Activated CD8-positive, alpha-beta memory T cell treated with anti-CD3 and anti-CD28 coated beads, Interleukin-2, amount 50 U/mL, for 1 hour (primary cell): ENCODE measurements around the gene TEX19.
"Not testable (repeated sequence)": the region's sequence is repeated elsewhere in the genome, so short reads cannot be mapped to it uniquely, and the experiment has no call there.

Experiments used
- DNase-seq: peaks from one replicate; pipeline ENCODE4 v3.0.0-alpha.2; 2020; ENCODE audit errors: extremely low read depth

TEX19 gene

DNA sequence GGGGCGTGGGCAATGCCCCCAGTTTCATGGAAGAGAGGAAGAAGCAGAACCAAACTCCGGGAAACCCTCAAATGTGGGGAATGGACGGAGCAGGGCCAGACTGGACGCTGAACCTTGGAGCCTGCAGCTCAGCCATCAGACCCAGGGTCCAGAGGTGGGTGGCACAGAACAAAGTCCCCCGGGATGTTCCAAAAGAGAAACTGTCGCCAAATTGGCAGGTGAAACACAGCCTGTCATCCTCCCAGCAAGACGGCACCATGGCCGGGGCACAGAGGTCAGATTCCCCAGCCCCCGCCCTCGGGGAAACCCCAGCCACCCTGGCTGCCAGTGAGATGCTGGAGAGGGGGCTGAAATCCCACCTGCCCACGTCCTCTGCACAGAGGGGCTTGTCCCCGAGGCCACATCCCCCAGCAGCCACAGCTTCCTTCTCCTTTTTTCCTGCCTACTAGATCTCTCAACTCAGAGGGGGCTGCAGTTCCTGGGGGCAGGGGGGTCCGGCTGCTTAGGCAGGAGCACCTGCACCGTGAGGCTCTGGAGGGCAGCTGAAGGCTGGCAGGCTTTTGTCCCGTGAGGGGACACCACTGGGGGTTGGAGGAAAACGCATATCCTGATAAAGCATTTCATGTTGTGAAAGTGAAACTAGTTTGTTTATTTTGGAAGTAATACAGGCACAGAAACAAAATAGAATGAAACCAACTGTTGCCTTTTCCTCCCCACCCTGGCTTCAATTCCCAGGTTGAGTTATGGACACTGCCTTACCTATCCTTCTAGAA is 24.2 kb upstream of the TEX19 start:
- DNase-seq = no peak

DNA sequence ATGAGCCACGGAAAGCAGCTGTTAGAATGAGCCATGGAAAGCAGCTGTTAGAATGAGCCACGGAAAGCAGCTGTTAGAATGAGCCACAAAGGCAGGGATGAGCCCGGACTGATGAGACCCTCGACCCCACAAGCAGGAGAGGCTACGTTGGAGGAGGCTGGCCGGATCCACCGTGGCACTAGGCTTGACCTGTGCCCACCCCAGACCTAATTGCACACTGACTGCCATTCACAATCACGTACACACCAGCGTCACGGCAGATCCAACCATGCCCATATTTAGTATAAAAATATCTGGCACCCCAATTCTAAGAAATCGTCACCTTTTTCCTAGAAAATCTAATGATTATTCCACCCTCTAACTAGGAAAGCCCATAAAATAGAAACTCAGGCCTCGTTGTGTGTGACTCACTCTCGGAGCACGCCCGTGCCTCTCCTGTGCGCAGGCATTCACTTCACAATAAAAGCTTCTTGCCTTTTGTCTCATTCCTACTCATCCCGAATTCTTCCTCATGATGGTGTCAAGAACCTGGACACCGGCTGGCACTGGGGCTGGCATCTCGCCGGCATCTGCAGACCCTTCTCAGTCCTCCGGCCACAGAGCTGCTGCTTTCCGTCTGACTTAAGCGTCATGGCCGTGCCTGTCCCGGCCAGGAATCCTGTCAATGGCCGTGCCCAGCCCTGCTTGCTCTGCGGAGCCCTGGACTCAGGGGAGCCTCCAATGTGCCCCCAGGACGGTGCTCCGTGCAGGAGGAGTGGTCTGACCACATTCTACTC is 20.0 kb upstream of the TEX19 start:
- DNase-seq = no peak

DNA sequence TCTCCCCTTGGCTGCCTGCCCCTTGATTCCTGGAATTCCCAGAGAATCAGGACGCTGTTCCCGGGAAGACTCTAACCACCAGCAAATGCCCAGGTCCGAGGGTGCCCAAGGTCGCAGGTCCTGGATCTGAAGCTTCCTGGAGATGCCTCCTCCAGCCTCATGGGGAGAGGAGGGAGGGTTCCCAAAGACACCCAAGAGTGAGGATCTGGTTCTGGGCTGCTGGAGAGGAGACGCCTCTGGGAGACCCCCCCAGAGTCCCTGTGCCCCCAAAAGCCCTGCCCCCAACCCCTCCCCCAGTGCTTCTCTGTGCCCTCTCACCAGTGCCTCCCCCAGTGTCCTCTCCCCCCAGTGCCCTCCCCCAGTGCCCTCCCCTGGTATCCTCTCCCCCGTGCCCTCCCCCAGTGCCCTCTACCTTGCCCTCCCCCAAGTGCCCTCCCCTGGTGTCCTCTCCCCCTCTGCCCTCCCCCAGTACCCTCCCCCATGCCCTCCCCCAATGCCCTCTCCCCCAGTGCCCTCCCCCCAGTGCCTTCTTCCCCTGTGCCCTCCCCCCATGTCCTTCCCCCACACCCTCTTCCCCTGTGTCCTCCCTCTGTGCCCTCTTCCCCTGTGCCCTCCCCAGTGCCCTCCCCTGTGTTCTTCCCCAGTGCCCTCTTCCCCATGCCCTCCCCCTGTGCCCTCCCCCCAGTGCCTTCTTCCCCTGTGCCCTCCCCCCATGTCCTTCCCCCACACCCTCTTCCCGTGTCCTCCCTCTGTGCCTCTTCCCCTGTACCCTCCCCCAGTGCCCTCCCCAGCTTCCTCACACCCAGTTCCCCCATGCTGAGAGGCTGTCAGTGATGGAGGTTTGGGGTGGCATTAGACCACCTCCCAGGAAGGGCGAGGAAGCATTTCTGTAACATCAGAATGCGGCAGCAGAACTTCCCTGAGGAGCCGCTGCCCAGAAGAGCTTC is 19.1 kb upstream of the TEX19 start:
- no peak for DNase-seq

GRCh38 chr17:82342361-82343079 is 16.5 kb upstream of the TEX19 start:
- DNase-seq = no peak

- no peak for DNase-seq
Measured at GRCh38 chr17:82343560-82343959, 15.5 kb upstream of the TEX19 start.

- no peak for DNase-seq
Measured at GRCh38 chr17:82344175-82344907, 14.7 kb upstream of the TEX19 start.

- DNase-seq = no peak
Measured at GRCh38 chr17:82345151-82345976, 13.7 kb upstream of the TEX19 start.

DNA sequence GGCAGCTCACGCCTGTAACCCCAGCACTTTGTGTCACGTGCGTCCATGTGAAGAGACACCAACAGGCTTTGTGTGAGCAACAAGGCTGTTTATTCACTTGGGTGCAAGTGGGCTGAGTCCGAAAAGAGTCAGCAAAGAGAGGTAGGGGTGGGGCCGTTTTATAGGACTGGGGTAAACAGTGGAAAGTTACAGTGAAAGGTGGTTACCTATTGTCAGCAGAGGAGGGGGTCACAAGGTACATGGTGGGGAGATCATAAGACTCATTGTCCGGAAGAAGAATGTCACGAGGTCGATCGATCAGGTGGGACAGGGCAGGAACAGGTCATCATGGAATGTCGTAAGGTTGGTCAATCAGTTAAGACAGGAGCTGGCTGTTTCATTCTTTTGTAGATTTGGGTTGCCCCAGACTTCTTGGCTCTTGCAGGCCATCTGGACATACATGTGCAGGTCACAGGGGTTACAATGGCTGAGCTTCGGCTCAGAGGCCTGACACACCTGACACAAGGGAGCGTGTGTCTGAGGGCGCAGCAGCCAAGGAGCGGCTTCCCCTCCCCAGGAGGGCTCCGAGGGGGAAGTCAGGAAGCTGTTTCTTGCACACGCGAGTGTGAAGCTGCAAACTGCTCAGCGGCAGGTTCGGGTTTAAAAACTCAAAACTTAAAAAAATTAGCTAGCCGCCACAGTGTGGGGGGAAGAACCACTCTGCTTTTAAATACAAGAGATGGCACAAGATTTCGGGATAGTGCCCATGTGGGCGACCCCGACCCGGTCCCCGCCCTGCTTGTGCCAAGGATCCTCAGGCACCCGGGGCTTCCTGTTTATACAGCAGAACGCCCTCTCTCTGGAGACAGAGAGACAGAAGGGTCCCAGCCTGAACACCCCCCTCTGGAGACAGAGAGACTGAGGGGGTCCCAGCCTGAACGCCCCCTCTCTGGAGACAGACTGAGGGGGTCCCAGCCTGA is 12.4 kb upstream of the TEX19 start:
- no peak for DNase-seq

DNA sequence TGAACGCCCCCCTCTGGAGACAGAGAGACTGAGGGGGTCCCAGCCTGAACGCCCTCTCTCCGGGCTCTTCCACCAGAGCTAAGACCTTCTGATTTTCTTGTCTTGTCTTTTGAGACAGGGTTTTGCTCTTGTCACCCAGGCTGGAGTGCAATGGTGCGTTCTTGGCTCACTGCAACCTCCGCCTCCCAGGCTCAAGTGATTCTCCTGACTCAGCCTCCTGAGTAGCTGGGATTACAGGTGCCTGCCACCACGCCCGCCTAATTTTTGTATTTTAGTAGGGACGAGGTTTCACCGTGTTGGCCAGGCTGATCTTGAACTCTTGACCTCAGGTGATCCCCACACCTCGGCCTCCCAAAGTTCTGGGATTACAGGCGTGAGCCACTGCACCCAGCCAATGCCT is 11.1 kb upstream of the TEX19 start:
- not testable (repeated sequence) for DNase-seq

- no peak for DNase-seq
Measured at GRCh38 chr17:82348434-82348833, 10.6 kb upstream of the TEX19 start.

GRCh38 chr17:82348866-82349265 is 10.2 kb upstream of the TEX19 start:
- DNase-seq = no peak

GRCh38 chr17:82349287-82349701 is 9.8 kb upstream of the TEX19 start:
- DNase-seq = no peak

GRCh38 chr17:82350182-82351030 is 8.6 kb upstream of the TEX19 start:
- DNase-seq = no peak

DNA sequence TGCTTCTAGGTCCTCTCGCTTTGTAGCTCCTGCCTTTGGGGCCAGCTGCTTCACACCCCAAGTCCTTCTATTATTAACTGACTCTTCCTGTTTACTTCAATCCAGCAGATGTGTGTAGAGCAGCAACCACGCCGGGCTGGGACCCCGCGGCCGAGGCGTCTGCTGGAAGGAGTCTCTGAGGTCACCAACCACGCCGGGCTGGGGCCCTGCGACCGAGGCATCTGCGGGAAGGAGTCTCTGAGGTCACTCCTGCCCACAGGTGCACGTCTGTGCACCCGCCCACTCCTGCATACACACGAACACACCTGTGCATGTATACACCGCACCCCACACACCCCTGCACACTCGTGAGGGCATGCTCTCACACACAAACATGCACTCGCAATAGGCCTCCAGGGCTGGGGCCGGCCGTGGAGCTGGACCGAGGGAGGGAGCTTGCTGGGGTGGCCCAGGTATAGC is 7.8 kb upstream of the TEX19 start:
- DNase-seq = no peak

GRCh38 chr17:82351713-82352488 is 7.1 kb upstream of the TEX19 start:
- DNase-seq = peak; percentile 71

DNA sequence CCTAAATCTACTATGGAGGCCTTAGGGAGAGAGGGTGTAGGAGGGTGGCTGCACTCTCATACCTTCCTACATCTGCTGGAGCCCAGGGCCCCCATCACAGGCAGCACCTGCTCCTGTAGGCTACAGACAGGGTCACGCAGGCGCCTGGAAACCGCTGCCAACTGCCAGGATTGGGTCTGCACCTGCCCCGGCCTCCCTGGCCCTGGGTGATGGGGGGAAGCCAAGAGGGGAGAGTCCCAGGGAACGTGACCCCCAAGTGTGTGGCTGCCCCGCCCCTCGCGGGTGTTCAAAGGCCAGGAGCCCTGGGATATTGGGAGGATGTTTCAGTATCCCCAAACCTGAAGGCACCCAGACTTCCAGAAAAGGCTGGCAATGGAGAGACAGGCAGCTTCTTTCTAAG is 5.6 kb upstream of the TEX19 start:
- no peak for DNase-seq

GRCh38 chr17:82354804-82355308 is 4.2 kb upstream of the TEX19 start:
- no peak for DNase-seq
